VCaP (cell line): ENCODE results near the gene LDAH.

Experiments used
- H3K27ac ChIP-seq: fragments of 450-650 bp; 2 replicates; pipeline ENCODE4 v1.5.1; 2017
- CTCF ChIP-seq: fragments of 450-650 bp; conservative IDR thresholded peaks from 2 replicates; pipeline ENCODE4 v1.5.1; 2017; ENCODE audit warnings: mild to moderate bottlenecking, moderate library complexity

The LDAH gene

GRCh38 chr2:20839052-20839451 lies 16.2 kb upstream of the LDAH start:
- TF ChIP-seq CTCF = no peak
- no peak overlapping the region for H3K27ac ChIP-seq

- peak overlapping the region; percentile 74 for H3K27ac ChIP-seq
- no peak for TF ChIP-seq CTCF
Measured at GRCh38 chr2:20838016-20838415, 15.1 kb upstream of the LDAH start.

- H3K27ac ChIP-seq = no peak overlapping the region
- no peak for TF ChIP-seq CTCF
Measured at GRCh38 chr2:20836521-20836920, 13.6 kb upstream of the LDAH start.

GRCh38 chr2:20834331-20834730 lies 11.4 kb upstream of the LDAH start:
- no peak overlapping the region for H3K27ac ChIP-seq
- TF ChIP-seq CTCF = no peak

GRCh38 chr2:20832606-20833005 lies 9.7 kb upstream of the LDAH start:
- 0 out of 2 replicates have a peak overlapping the region, but pooled peaks have one; percentile 10 for H3K27ac ChIP-seq
- no peak for TF ChIP-seq CTCF

- no peak overlapping the region for H3K27ac ChIP-seq
- TF ChIP-seq CTCF = no peak
Measured at GRCh38 chr2:20829861-20830260, 7.0 kb upstream of the LDAH start.

GRCh38 chr2:20823917-20824316 lies 1.0 kb upstream of the LDAH start:
- H3K27ac ChIP-seq = peak overlapping the region; percentile 21

More at GRCh38 chr2:20823917-20824316, 1.0 kb upstream of the LDAH start:
- TF ChIP-seq CTCF = no peak
